ENCODE measurements around the gene APOC4.

Gene APOC4

GRCh38 chr19:44900328-44901244 lies 41.5 kb upstream of the APOC4 start:
- TF ChIP-seq CTCF (IDR thresholded peaks at IDR 0.05; ENCODE audit: control insufficient read depth, extremely low read depth, insufficient read depth), result no peak
- DNase-seq (ENCODE audit: low read depth), result no peak

GRCh38 chr19:44903216-44903601 lies 38.8 kb upstream of the APOC4 start:
- DNase-seq (ENCODE audit: low read depth), result no peak
- TF ChIP-seq CTCF (IDR thresholded peaks at IDR 0.05; ENCODE audit: control insufficient read depth, extremely low read depth, insufficient read depth), result no peak

More at GRCh38 chr19:44900328-44901244, 41.5 kb upstream of the APOC4 start:
- H3K4me3 ChIP-seq (ENCODE audit: low read depth, low read length), result no peak overlapping the region

GRCh38 chr19:44903602-44904425 lies 38.2 kb upstream of the APOC4 start:
- no peak for DNase-seq (ENCODE audit: low read depth)
- no peak overlapping the region for H3K4me3 ChIP-seq (ENCODE audit: low read depth, low read length)
- peak; percentile 75 for TF ChIP-seq CTCF (IDR thresholded peaks at IDR 0.05; ENCODE audit: control insufficient read depth, extremely low read depth, insufficient read depth)

More at GRCh38 chr19:44903216-44903601, 38.8 kb upstream of the APOC4 start:
- H3K4me3 ChIP-seq (ENCODE audit: low read depth, low read length), result no peak overlapping the region

- H3K4me3 ChIP-seq (ENCODE audit: low read depth, low read length), result no peak overlapping the region
- TF ChIP-seq CTCF (IDR thresholded peaks at IDR 0.05; ENCODE audit: control insufficient read depth, extremely low read depth, insufficient read depth), result no peak
- DNase-seq (ENCODE audit: low read depth), result no peak
These were observed 37.5 kb upstream of the APOC4 start for GRCh38 chr19:44904426-44904994.

GRCh38 chr19:44905437-44906160 lies 36.4 kb upstream of the APOC4 start, which contains the start of gene APOE:
TSS of gene APOE (plus strand) at chr19:44905796. CDS start at chr19:44906625, 829 bp downstream.
- H3K4me3 ChIP-seq (ENCODE audit: low read depth, low read length), result no peak within 1 kb of the TSS
- no peak for TF ChIP-seq CTCF (IDR thresholded peaks at IDR 0.05; ENCODE audit: control insufficient read depth, extremely low read depth, insufficient read depth)
- DNase-seq (ENCODE audit: low read depth), result no peak

- no peak overlapping the region for H3K4me3 ChIP-seq (ENCODE audit: low read depth, low read length)
- DNase-seq (ENCODE audit: low read depth), result no peak
- TF ChIP-seq CTCF (IDR thresholded peaks at IDR 0.05; ENCODE audit: control insufficient read depth, extremely low read depth, insufficient read depth), result no peak
These were observed 34.4 kb upstream of the APOC4 start for GRCh38 chr19:44907613-44908012.

All from LNCaP clone FGC (cell line).